GM12801 (cell line): ENCODE results near the gene NYAP1.

Source experiments
- CTCF ChIP-seq: IDR thresholded peaks from one replicate; pipeline ENCODE4 v1.5.1; 2011; ENCODE audit warnings: control low read depth; ENCODE audit not compliant: insufficient read length; ENCODE audit errors: extremely low read depth

Gene NYAP1

DNA sequence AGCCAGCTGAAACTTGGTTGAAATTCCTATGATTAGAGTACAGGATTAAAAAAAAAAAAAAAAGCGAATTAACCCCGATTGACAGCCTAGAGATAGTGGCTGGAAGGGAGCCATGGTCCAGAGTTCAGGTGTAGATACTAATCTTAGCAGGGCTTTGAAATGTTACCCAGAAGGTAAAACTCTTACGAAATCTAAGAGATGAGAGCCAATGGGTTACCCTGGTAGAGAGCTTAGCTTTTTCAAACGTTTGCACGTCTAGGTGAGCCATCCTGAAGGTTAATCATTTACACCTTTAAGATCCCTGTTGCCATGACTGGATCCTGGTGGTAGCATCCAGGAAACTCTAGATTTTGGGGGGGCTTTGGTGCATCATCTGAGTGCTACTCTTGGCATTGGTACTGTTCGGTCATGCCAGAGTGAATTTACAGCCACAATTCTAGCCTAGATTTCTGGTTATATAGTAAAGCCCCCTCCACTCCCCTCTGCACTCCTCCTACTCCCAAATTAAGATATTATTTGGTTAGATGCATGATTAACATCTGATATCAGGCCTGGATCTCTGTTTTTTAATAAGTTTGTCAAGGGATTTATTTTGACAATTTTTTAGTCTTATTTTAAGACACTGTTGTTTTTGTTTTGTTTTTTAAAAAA is 56.5 kb downstream of the NYAP1 start:
- TF ChIP-seq CTCF: no peak

GRCh38 chr7:100543586-100543985 is 59.9 kb downstream of the NYAP1 start:
- TF ChIP-seq CTCF: no peak

GRCh38 chr7:100544386-100544785 is 60.7 kb downstream of the NYAP1 start:
- TF ChIP-seq CTCF: no peak
